DMS53 treated with DMSO at 0.1 percent for 48 hours (cell line): ENCODE measurements around the gene SLC26A11.
"Not testable (repeated sequence)": the region's sequence is repeated elsewhere in the genome, so short reads cannot be mapped to it uniquely, and the experiment has no call there.

ENCODE experiments used
- DNase-seq: peaks from one replicate; lab custom pipeline; 2025; ENCODE audit not compliant: unreplicated experiment; lab: John Stamatoyannopoulos, UW

SLC26A11 gene

DNA sequence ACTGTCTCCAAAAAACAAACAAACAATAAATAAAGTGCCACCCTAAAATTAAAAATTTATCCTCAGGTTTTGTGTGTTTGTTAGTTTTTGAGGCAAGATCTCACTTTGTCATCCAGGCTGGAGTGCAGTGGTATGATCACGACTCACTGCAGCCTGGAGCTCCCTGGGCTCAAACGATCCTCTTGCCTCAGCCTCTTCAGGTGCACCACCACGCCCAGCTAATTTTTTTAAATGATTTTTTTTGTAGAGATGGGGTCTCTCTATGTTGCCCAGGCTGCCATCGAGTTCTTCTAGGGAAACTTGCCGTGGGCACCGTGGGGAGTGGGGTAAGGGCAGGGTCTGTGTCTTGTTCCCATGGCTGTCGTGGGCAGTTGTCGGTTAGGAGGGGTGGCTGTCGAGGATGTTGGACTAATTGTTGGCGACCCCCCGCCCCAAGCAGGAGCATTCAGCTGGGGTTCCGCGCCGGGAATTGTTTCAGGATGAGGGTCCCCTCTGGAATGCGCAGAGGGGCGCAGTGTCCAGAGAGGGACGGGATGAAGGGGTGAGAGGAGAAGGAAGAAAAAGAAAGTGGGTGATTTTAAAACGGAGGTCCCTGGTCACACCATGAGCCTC is 39.3 kb downstream of the SLC26A11 start:
- DNase-seq: no peak

DNA sequence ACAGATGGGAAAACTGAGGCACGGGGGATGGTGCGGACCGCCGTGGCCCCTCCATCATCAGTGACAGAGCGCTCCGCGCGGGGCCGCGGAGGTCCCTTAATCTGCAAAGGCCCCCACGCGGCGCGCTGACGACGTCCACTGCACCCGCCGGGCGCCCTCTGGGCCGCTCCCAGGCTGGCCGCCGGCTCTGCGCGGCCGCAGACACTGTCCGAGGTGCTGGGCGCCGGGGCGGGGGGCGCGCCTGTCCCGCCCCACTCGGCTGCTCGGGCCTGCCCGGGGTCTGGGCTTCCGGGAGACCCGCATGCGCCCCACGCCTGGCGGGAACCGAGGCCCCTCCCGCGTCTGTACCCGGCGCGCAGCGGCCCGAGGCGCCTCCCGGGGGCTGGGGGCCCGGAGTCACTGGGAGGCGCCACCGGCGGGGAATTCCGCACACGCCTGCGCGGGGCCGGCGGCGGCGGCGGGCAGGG is 39.9 kb downstream of the SLC26A11 start:
- DNase-seq: peak; percentile 43

DNA sequence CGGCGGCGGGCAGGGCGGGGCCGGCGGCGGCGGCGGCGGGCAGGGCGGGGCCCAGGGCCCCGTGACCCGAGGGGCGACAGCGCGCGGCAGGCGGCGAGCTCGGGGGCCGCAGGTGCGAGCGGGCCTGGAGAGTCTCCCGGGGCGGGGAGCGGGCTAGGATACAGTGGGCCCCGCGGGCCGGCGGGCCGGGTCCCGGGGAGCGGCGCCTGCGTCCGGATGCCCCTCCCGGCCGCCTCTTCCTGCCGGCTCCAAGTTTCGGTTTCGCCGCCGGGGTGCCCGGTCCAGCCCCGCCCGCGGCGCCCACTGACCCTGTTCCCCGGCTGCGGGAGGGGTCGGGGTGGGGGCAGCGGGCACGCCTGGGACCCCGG is 40.5 kb downstream of the SLC26A11 start, which contains the start of gene RNF213:
TSS of gene RNF213 (plus strand) at position 62 of the 368 bp plus-strand sequence. CDS start 2,830 bp downstream, outside the sequence.
- peak; percentile 14 for DNase-seq

DNA sequence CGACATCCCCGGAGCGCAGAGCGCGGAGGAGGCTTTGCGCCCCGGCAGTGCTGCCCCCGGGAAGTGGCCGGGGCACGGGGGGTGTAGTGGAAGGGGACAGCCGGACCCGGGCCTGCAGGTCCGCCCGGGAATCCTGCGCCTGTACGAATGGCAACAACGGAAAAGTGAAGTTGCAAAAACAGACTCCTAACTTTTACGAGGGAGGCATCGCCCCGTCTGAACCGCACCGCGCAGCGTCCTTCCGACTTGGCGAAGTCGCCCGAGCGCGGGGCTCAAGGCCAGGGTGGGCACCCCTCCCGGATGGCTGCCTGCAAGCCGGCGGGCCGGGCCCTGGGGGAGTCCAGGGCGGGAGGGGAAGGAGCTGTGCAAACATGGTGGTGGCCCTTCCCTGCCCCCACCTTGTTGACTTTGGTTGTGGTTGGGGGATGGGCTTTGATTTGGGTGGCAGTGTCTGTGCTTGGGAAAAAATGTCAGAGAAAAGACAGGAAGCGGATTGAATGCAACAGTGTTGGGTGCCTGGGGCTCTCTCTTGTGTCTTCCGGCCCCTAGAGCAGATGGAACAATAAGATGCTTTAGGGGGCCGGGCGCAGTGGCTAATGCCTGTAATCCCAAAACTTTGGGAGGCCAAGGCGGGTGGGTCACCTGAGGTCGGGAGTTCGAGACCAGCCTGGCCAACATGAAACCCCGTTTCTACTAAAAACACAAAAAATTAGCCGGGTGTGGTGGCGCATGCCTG is 41.1 kb downstream of the SLC26A11 start:
- peak; percentile 67 for DNase-seq

DNA sequence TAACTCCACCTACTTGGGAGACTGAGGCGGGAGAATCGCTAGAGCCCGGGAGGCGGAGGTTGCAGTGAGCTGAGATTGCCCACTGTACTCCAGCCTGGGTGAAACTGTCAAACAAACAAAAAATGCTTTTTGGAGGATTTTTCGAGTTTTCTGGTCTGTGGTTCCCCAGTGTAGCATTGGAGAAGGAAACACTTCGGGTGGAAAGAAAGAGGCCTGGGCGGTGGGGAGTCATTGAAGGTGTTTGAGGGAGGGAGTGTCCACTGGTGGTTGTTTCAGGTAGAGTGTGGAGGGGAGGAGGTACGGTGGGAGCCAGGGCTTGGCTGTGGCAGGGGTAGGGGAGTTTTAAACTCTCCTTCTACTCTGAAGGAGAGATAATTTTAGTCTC is 41.7 kb downstream of the SLC26A11 start:
- DNase-seq: no peak

DNA sequence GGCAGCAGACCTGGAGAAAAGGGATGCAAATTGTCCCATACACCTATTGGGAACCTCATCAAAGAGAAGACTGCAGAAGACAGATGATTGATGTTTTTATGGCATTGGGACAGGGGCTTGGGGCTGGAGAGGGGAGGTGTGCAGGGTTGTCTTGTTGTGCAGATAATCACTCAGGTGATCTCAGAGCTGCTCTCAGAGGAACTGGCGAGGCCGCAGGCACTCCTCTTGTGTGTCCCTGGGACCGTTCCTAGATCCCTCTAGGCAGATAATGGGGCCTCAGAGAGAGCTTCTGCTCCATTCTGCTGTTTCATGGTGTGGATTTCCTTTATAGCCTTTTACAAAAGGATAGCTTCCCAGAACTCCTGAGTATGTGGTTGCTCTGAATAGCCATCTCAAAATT is 42.1 kb downstream of the SLC26A11 start:
- DNase-seq: no peak

DNA sequence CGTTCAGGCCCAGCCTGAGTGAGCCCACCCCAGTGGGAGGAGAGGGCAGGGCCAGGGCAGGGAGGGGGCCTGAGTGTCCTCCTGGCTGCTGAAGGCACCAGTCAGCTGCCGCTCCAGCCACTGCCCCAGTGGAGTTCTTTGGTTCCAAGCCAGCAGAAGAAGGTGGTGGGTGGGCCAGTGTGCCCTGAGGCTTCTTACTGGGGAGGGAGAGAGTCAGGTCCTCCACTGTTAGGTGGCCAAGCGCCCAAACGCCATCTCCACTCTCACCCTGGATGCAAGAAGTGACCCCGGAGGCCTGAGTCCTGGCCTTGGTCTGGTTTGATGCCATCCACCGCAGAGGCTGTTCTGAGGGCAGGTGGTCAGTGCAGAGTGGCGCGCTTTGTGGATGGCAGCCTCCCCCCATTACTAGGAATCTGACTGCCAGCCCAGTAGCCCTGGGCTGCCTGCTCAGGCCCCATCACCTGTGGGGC is 42.6 kb downstream of the SLC26A11 start:
- DNase-seq: no peak

DNA sequence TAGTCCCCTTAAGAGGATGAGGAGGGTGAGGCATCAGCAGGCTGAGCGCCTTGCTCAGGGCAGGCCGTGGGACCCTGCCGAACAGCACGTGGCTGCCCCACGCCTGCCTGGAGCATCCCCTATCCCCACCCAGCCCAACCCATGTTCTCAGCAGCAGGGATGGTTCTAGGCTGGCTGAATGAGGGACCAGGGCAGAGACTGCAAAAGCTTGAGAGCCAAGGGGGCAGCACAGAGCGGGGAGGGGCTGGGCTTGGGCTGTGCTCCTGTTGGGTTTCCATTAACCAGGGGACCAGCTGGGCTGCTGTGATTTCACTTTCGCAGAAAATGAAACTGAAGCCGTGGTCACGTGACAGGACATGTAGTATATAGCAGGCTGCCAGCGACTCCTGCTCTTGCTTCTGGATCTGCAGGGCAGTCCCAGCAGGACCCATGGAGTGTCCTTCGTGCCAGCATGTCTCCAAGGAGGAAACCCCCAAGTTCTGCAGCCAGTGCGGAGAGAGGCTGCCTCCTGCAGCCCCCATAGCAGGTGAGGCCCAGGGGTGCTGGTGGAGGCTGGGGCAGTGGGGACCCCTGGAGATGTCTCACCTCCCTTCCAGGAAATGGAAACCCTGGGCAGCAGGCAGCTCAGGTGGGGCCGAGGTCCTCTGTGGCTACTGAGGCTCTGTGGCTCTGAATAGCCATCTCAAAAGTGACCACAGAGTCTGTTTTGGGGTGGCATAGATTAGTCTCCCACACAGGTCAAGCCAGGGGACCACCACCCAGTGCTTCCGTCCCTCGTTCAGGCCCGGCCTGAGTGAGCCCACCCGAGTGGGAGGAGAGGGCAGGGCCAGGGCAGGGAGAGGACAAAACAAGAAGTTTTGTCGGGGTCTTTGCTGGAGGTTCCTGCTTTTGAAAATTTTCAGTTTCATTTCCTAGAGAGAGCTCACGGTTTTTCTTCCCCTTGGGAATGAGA is 43.3 kb downstream of the SLC26A11 start:
- peak; percentile 86 for DNase-seq

DNA sequence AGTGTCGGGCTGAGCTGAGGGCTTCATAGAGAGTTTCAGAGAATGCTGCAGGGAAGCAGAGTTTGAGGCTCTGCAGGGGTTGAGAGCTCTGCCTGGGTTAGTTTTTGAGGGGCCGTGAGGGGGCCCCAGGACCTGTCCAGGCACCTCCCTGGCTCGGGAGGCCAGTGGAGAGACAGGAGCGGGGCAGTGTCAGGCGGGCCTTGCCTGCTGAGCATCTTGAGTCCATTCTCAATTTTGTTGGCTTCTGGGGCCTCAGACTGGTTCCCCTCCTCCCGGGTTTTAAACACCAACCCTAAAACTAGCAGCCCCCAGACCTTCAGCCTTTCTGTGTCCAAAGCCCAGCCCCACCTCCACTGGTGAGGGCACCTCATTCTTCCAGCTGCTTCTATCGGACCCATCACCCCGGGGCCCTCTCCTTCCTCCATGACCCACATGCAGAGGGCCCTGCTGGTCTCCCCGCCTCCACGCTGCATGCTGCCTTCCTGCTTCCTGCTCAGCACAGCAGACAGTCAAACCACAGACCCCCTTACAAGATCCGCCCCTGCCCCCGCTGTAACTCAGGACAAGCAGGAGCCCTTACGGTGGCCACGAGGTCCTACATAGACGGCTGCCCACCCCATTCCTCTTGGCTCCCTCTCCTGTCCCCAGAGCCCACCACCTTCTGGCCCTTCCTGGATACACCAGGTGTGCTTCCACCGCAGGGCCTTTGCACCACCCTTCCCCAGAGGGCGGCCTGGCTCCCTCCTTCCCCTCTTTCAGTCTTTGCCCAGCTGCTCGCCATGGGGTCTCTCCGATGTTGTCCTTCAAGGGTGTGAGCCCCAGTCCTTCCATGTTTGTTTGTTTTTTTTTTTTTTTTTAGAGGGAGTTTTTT is 44.2 kb downstream of the SLC26A11 start:
- DNase-seq: no peak

DNA sequence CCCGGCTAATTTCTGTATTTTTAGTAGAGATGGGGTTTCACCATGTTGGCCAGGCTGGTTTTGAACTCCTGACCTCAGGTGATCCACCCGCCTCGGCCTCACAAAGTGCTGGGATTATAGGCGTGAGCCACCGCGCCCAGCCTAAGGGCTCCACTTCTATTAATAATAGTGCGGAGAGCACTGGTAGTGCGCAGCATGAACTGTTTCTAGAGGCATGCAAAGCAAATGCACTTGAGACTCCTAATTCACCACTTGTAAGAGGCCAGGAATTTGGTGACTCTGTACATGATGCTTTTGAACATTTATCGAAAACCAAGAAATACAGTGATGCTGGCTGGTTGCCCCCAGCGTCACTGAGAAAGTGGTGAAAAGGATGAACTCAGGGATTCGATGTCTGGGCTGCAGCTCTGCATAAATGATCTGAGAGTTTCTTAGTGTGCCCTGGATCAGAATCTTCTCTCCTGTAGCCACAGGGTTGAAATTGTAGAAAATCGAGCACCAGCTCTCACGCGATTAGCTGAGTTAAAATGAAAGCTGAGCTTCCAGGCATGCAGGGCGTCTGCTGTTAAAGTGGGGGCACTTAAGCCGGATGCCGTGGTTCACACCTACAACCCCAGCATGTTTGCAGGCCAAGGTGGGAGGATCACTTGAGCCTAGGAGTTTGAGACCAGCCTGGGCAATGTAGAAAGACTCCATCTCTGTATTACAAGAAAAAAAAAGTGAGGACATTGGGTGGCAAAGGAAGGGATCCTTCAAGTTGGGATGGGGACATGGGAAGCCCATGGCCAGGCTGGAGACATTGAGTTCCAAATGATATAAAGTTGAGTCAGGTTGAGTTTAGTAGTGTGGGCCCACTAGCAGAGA is 45.2 kb downstream of the SLC26A11 start:
- DNase-seq: no peak

DNA sequence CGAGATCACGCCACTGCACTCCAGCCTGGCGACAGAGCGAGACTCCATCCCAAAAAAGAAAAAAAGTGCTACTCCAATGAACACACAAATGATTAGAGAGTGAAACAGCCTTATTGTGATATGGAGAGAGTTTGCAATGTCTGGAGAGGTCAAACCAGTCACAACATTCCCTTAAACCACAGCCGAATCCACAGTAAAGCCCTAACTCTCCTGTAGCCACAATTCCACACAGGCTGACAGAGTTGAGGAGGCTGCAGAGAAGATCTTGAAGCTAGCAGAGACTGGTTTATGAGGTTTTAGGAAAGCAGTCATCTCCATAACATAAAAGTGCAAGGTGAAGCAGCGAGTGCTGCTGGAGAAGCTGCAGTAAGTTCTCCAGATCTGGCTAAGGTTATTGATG is 47.2 kb downstream of the SLC26A11 start:
- no peak for DNase-seq

DNA sequence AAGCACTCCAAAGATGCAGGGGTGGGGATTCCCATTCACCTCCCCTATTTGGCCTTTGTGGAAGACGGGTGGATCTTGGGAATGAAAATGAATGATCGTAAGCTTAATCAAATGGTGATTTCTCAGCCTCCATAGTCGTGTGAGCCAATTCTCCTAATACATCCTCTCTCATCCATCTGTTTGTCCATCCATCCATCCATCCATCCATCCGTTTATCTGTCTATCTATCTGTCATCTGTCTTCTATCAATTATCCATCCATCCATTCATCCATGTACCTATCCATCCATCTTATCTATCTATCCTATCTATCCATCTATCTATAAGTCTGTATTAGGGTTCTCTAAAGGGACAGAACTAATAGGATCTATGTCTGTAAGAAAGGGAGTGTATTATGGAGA is 48.2 kb downstream of the SLC26A11 start:
- DNase-seq: no peak

DNA sequence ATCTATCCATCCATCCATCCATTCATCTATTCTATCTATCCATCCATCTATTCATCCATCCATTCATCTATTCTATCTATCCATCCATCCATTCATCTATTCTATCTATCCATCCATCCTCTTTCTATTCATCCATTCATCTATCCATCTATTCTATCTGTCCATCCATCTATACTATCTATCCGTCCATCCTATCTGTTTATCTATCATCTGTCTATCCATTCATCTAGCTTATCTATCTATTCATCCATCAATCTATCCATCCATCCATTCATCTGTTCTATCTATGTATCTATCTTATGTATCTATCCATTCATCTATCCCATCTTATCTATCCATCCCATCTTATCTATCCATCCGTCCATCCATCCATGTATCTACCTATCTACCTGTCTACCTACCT is 49.2 kb downstream of the SLC26A11 start:
- no peak for DNase-seq

DNA sequence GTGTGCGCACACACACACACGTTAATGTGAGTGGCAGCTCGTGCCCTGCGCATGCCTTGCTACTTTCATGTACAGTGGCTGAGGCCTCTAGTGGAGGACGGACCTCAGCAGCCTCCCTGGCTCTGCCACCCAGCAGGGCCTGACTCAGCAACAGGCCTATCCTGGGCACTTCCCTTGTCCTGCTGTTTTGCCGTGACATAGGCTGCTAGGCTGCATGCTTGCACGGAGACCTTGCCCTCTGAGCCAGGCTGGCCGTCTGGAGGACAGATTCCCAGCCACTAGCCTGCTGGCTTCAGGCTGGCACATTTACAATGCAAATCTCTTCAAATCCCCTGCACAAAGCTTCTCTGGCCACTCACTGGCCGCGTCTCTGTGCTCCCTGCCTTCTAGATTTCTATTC is 49.9 kb downstream of the SLC26A11 start:
- DNase-seq: no peak

DNA sequence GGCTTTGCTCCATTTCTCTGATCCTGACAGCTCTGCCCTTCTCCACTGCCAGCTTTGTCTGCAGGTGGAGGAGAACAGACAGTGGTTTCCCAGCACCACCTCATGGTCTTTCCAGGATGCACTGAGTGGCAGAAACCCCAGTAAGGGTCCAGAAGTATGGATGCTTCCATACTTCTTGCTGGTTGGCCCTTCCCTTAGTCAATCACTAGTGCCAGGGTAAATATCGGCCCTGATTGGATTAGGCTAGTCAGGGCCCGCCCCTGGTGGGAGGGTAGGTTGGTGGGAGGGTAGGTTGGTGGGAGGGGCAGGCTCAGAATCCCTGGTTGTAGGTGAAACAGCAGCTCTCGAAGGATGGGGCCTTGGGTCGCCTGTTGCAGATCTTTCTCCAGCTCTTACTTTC is 50.6 kb downstream of the SLC26A11 start:
- DNase-seq: no peak

DNA sequence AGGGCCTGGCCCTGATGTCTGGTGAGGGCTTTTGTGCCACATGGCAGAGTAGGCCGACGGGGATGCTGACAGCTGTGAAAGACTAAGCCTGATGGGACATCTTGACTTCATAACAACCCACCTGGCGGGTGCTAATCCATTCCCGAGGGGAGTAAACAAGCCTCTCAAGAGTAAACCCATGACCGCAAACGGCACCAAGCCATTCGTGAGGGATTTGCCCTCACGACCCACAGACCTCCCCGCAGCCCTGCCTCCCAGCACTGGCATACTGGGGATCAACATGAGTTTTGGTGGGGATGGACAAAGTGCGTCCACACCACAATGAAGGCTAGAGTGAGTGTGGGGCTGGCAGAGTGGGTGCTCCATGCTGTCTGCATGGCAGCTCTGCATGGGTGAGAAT is 52.1 kb downstream of the SLC26A11 start:
- DNase-seq: no peak

DNA sequence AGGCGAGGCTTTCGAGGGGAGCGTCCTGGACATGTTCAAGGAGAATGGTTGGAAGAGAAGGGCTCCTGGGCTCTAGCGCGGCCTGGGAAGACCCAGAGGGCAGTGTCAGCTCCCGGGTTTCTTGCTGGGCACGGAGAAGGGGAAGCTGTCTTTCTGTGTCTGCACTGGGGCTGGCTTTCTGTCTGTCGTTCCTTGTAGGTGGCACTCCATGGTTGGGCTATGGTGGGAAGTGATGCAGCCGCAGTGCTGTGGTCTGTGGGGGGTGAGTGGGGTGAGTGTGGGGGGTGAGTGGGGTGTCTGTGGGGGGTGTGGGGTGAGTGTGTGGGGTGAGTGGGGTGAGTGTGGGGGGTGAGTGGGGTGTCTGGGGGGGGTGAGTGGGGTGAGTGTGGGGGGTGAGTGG is 54.1 kb downstream of the SLC26A11 start:
- DNase-seq: no peak

DNA sequence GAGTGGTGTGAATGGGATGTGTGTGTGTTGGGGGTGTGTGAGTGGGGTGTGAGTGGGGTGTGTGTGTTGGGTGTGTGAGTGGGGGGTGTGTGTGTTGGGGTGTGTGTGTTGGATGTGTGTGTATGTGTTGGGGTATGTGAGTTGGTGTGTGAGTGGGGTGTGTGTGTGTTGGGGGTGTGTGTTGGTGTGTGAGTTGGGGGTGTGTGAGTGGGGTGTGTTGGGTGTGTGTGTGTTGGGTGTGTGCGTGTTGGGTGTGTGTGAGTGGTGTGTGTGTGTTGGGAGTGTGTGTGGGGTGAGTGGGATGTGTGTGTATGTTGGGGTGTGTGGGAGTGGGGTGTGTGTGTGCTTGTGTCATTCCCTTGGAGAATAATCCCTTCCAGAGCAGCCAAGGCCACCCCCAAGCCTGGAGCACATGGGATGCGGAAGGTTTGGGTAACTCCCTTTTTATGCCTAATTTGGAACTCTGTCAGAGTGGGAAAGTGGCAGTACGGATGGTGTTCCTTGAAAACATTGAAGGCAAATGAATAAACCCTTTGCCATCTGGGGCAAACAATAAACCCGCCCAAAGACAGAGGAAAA is 54.7 kb downstream of the SLC26A11 start:
- no peak for DNase-seq

DNA sequence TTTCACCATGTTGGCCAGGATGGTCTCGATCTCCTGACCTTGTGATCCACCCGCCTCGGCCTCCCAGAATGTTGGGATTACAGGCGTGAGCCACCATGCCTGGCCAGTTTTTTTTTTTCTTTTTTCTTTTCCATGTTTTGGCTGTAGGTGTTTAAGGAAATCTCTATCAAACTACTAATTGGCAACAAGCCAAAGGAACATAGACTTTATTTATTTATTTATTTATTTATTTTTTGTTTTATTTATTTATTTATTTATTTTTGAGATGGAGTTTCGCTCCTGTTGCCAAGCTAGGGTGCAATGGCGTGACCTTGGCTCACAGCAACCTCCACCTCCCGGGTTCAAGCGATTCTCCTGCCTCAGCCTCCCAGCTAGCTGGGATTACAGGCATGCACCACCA is 55.6 kb downstream of the SLC26A11 start:
- not testable (repeated sequence) for DNase-seq
